HG02884 (cell line): ENCODE results near the gene COL26A1.
"Not testable (repeated sequence)": the region's sequence is repeated elsewhere in the genome, so short reads cannot be mapped to it uniquely, and the experiment has no call there.

Experiments
- ATAC-seq: cut with Tn5 transposase; IDR thresholded peaks from one replicate; pipeline ENCODE4 v1.9.1; 2021; ENCODE audit warnings: mild to moderate bottlenecking, moderate library complexity; ENCODE audit not compliant: unreplicated experiment

Gene COL26A1

GRCh38 chr7:101547022-101547915 is 184.6 kb downstream of the COL26A1 start:
- no peak for ATAC-seq

- no peak for ATAC-seq
These were observed 185.4 kb downstream of the COL26A1 start for GRCh38 chr7:101547916-101548661.

- ATAC-seq, result no peak
These were observed 187.1 kb downstream of the COL26A1 start for GRCh38 chr7:101549734-101550133.

DNA sequence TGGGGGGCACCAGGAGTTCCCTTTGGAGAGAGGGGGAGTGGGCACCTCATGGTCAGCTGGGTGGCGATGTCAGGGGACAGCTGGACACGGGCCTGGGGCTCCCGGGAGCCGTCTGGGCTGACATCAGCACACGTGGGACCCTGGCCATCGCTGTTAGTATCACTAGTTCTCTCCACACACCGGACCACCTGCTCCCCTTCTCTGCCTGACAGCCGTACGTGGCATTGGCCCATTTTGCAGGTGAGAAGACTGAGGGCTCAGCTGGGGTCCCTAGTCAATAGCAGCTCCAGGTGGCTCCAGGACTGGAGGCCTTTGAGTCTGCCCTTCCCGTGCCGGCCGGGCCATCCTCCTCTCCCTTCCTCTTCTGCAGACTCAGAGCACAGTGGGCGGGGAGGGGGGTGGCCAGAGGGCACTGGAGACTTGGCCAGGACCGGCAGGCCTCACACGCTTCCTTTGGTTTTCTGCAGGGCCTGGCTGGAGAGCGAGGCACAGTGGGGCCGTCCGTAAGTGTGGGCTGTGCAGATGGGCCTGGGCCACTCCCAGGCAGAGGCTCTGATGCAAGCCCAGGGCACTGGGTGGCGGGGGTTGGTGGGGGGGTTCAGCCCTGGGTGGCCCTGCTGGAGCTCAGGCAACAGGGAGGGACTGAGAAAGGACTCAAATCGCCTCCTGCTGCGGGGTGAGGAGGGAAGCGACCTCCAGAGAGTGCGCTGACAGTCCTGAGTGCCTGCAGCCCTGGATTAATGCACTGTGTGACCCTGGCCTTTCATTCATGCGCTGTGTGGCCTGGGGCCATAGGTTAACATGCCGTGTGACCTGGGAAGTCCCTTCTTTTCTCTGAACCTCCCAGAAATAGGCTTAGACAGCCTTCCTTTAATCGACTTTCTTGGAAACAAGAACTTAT is 188.2 kb downstream of the COL26A1 start:
- no peak for ATAC-seq

- ATAC-seq, result no peak
These were observed 190.5 kb downstream of the COL26A1 start for GRCh38 chr7:101553018-101553770.

- no peak for ATAC-seq
These were observed 191.2 kb downstream of the COL26A1 start for GRCh38 chr7:101553771-101554445.

- no peak for ATAC-seq
These were observed 192.1 kb downstream of the COL26A1 start for GRCh38 chr7:101554584-101555268.

DNA sequence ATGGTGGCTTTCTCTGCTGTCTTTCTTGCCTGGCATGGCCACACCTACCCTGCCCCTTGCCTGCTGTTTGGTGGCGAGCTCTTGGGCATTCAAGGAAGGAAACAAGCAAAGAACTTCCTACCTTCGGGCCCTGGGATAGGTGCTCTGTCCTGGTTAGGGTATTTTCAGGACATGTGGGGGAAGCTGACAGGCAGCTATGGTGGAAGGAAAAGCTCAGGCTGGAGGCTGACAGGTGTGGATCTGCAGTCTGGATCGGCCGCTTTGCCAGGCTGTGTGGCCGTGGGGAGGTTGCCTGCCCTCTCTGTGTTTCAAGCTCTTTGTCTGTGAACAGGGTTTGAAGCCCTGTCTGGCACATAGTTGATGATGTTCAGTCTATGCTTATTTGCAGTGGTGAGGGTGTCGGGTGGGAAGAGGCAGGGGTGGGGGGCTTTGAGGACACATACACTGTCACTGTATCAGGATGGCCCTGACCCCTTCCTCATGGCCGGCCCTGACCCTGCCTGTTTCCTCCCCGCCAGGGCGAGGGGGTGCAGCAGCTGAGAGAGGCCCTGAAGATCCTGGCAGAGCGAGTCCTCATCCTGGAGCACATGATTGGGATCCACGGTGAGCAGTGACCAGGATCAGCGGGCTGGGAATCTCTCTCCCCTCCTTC is 192.7 kb downstream of the COL26A1 start:
- no peak for ATAC-seq

- no peak for ATAC-seq
These were observed 193.2 kb downstream of the COL26A1 start for GRCh38 chr7:101555921-101556275.

GRCh38 chr7:101556453-101556968 is 193.8 kb downstream of the COL26A1 start:
- ATAC-seq, result no peak

DNA sequence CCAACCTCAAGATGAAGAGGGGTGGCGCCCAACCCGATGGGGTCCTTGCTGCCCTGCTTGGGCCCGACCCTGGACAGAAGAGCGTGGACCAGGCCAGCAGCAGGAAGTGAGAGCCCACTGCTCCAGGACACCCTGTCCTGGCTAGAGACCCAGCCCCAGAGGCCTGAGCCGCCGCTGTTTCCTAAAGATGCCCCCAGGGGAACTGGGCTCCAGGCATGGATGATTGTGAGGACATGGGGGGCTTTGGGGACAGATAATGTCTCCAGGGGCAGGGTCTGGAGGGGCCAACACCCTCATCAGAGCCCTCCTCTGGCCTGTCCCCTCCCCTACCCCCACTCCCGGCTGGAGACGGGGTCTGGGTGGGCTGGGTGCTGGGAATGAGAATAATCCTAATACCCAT is 194.7 kb downstream of the COL26A1 start:
- no peak for ATAC-seq

GRCh38 chr7:101557978-101558741 is 195.5 kb downstream of the COL26A1 start:
- no peak for ATAC-seq

GRCh38 chr7:101558742-101559325 is 196.2 kb downstream of the COL26A1 start:
- ATAC-seq, result no peak

DNA sequence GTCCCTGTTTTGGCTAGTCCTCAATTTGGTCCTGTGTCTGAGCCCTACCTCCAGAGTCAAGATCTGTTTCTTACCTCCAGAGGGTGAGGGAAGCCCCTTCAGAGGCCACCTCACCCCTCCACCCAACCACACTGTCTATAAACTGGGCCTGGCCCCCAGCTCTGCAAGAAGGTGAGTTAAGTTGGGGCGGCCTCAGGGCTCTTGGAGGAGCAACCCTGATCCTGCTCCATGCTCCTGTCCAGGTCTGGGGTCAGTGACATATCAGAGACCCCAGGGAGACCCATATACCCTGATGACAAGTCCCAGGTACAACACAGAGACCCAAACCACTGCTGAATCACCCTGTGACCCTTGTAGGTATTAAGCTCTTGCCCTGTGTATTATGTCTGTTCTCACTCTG is 196.9 kb downstream of the COL26A1 start:
- ATAC-seq, result no peak

DNA sequence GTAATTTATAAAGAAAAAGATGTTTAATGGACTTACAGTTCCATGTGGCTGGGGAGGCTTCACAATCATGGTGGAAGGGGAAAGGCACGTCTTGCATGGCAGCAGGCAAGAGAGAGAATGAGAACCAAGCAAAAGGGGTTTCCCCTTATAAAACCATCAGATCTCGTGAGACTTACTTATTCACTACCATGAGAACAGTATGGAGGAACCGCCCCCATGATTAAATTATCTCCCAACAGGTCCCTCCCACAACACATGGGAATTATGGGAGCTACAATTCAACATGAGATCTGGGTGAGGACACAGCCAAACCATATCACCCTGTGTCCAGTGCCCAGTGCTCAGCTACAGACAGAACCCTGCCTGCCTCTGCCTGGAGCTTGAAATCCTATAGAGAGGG is 197.3 kb downstream of the COL26A1 start:
- ATAC-seq, result not testable (repeated sequence)

- no peak for ATAC-seq
These were observed 198.2 kb downstream of the COL26A1 start for GRCh38 chr7:101560856-101561255.

DNA sequence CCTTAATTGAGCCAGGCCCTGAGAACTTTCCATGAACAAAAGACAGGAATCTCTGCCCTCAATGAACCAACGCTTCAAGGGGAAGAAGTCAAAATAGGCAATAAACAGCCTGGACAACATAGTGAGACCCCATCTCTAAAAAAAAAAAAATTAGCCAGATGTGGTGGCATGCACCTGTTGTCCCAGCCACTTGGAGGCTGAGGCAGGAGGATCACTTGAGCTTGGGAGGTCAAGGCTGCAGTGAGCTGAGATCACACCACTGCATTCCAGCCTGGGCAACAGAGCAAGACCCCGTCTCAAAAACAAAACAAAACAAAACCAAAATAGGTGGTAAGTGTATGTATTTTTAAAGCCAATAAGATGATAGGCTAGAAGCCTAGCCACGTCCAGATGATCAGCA is 198.6 kb downstream of the COL26A1 start:
- ATAC-seq, result not testable (repeated sequence)
